Stimulated activated CD4-positive, alpha-beta T cell treated with anti-CD3 and anti-CD28 coated beads, Interleukin-1b, Interleukin-23, amount 100 ng/mL, for 4 hours (primary cell): Measurements from ENCODE around the gene HSPA12B.
A peak's percentile ranks its signal among the peaks of the same experiment; 100 is the strongest.

Experiments used
- DNase-seq, 2 donors: peaks; one replicate each; pipeline ENCODE4 v3.0.0-alpha.2; 2020; ENCODE audit warnings: low read depth in 2 of 2

Gene HSPA12B

DNA sequence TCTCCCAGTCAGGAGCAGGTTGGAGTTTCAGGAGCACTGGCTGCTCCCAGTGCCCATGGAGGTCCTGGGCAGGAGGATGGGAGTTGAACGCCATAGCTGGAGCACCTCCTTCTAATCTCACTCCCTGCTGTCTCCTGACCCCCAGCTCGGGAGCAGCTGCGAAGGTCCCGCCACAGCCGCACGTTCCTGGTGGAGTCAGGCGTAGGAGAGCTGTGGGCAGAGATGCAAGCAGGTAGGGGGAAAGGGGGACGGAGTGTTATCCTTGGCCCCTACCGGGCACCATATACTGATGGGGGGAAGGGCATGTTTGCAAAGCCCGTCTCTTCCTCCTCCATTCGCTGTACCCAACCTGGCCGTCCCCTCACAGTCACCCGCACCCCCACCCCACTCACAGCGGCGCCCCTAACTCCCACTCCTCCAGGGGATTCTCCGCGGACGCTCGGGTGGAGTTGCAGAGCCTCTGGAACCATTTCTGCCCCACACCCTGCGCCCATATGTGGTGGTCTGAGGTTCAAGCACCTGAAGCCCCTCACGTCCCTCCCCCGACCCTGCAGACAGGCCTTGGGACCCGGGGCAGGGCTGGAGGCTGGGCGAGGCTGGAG, 16.7 kb downstream of the HSPA12B start:
- no peak for DNase-seq

DNA sequence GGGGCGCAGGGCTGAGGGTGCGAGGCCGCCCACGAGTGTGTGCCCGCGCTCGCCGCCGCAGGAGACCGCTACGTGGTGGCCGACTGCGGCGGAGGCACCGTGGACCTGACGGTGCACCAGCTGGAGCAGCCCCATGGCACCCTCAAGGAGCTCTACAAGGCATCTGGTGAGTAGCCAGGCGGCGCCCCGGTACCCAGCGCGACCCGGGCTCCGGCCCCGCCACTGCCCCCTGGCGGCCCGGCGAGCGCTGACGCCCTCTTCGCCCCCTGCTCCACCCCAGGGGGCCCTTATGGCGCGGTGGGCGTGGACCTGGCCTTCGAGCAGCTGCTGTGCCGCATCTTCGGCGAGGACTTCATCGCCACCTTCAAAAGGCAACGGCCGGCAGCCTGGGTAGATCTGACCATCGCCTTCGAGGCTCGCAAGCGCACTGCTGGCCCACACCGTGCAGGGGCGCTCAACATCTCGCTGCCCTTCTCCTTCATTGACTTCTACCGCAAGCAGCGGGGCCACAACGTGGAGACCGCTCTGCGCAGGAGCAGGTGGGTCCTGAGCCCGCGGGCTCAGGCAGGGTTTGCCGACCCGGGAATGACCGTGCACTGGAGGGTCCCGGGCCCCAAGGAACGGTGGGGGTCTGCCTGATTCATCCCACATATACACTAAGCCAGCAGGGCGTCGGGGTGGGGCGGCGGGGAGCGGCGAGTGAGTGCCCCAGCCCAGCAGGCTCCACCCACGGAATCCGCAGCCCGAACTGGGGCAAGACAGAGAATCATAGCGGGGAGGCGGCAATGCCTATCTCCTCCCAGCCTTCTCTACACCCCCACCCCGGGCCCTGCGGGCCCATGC, 17.4 kb downstream of the HSPA12B start:
- no peak for DNase-seq

DNA sequence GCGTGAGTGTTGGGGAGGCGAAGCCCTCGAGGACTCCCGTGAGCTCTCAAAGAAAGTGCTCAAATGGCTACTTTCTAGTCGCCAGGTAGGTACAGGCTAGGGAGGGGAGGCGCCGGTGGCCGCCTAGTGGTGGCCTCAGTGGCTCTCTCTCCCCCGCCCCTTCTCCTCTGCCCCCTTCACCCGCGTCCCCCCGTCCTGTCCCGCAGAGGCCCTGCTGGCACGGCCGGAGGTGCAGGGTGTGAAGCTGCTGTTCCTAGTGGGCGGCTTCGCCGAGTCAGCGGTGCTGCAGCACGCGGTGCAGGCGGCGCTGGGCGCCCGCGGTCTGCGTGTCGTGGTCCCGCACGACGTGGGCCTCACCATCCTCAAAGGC, 18.8 kb downstream of the HSPA12B start:
- no peak for DNase-seq

DNA sequence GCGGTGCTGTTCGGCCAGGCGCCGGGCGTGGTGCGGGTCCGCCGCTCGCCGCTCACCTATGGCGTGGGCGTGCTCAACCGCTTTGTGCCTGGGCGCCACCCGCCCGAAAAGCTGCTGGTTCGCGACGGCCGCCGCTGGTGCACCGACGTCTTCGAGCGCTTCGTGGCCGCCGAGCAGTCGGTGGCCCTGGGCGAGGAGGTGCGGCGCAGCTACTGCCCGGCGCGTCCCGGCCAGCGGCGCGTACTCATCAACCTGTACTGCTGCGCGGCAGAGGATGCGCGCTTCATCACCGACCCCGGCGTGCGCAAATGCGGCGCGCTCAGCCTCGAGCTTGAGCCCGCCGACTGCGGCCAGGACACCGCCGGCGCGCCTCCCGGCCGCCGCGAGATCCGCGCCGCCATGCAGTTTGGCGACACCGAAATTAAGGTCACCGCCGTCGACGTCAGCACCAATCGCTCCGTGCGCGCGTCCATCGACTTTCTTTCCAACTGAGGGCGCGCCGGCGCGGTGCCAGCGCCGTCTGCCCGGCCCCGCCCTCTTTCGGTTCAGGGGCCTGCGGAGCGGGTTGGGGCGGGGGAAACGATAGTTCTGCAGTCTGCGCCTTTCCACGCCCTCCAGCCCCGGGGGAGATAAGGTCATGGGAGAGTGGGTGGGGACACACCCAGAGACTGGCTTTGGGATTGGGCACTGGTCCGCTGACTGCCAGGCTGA, 19.3 kb downstream of the HSPA12B start:
- DNase-seq, result peak in 1 of 2 donors; percentile 37

DNA sequence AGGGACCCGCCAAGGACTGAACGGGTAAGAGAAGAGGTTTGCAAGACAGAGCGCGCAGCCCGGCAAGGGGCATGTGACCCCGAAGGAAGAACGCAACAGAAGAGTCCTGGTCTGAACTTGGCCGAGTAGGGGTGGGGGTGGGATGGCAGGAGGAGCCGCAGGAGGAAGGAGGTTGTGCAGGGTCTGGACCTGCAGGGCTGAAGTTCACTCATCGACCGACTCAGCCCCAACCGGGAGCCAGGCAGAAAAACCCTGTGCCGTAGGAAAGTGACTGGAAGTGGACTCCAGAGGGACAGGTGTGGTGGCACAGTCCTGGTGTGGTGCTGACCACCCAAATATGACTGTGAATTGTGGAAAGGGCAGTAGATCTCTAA, 19.9 kb downstream of the HSPA12B start:
- DNase-seq, result no peak

DNA sequence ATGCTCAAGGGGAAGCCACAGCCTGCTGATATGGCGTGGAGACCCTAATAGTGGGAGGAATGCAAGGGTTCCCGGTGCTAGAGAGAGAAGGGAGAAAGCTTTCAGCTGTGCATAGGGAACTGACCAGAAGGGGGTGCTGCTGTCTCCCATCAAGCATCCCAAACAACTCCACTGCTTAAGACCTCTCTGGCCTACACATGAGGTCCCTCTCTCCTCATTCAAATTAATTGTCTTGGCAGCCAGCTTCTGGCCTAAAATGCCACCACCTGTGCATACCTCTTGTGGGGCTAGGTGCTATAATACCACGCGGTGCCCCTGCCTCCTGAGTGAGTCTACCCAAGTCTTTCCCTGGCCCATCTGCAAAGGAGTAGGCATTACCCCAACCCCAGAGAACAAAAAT, 20.6 kb downstream of the HSPA12B start:
- DNase-seq, result peak; percentile 31 to 48

DNA sequence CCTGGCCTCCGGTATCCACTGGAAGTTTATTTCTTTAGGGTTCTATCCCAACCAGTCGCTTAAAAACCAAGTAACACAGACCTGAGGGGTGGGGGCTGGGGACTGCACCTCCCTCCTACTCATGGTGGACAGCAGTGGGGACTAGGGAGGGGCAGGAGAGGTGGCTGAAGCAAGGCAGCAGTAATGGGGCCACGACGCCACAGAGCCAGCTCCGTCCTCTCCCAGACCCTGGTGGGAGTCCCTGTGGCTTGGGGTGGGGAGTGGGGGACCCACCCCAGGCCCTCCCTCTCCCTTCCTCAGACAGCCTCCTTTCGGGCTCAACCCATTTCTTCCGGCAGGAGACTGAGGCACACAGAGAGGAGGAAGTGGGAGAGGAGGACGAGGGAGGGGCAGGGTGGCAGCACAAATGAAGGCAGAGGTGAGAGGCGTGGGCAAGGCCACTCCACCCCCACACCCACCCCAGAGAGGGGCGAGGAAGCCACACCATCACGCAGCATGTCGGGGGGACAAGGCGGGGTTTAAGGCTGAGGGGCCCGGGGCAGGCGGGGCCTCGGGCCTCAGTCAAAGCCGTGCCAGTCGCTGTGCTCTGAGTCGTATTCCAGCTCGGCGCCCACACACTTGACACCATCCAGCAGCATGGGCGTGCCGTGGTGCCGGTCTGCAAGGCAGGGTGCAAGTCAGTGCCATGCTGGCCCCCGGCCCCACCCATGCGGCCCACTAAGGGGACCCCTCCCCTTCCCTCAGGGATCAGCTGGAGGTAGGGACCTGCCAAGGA, 21.2 kb downstream of the HSPA12B start:
- no peak for DNase-seq

DNA sequence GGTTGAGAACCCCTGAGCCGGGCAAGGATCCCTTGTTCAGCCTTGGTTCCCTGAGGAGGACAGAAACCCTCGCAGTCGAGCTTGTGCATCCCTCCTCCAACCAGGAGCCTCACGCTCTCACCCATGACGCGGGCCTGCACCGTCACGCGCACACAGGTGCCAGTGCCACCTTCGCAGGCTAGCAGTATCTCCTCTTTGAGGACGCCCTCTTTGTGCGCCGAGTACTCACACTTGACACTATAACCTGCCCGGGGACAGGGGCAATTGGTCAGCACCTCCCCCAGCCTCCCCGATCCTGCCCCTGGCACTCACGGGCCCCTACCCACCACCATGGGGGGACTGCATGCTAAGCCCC, 21.8 kb downstream of the HSPA12B start:
- DNase-seq, result no peak

DNA sequence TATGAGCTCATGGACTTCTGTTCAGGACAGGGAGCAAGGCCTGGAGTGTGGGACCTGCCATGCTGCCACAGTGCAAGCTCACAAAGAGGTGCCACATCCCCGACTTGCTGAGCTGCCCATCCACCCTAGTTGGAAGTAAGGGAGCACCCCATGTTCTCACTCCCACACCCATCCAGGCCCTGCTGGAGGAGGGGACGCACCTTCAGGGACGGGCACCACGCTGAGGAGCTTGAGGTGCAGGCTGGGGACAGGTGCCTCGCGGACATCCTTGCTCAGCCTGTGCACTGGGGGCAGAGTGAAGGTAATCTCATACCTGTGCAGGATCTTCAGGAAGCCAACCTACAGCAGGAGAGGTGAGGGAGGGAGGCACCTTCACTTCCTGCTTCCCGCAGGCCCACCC, 22.8 kb downstream of the HSPA12B start:
- DNase-seq, result no peak

DNA sequence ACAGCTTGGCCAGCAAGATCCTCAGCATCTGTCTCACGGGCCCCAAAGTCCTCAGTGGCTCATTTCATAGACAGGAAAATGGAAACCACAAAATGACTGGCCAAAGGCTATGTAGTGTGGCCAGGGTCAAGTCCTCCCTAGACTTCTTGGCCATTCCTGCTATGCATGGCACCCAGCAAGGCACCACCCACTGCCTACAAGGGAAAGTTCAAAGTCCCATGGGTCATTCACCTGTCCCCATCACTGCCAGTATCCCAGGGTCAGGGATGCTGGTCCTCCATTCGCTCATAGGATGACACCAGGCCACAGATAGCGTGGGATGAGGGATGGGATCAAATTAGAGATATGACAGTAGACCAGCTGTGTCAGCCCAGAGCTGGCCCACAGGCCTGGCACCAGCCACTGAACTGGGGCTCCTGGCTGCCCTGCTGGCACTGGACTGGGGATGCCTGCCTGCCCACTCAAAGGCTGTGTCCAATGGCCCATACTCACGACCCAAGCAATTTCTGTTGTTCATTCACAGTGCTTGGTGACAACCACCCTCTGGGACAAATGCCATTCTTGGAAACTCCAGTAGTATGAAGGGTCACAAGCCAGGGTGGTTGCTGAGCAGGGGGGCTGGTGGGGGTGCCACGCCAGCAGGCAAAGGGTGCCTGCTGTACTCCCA, 23.5 kb downstream of the HSPA12B start:
- no peak for DNase-seq

DNA sequence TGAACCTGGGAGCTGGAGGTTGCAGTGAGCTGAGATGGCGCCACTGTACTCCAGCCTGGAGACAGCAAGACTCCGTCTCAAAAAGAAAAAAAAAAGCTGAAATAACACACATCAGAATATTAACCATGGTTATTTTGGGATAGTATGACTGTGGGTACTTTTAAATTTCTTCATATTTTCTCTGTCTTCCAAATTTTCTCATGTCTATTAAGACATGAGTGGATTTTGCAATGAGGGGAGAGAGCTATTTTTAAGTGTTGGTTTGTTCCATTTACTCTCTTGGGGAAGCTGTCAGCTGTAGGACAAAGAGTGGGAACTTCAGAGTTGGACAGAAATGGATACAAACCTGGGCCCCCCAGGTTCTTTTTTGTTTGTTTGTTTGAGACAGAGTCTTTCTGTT, 24.8 kb downstream of the HSPA12B start:
- DNase-seq, result no peak

DNA sequence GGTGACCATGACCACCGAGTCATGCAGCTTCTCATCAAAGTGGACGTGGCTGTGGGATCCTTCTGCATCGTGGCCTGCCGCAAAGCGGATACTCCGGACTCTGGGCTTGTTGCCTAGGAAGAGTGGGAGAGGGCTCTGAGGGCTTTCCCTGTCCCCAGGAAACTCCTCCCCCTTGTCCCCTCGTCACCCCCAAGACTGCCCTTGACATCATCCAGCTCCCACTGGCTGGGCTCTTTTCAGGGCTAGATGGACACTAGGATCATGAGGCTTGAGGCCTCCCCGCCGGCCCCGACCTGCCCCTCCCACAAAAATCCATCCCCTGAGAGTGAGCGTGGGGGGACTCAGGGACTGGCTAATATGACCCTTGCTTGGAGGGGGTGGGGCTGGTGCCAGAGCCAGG, 26.1 kb downstream of the HSPA12B start:
- no peak for DNase-seq

DNA sequence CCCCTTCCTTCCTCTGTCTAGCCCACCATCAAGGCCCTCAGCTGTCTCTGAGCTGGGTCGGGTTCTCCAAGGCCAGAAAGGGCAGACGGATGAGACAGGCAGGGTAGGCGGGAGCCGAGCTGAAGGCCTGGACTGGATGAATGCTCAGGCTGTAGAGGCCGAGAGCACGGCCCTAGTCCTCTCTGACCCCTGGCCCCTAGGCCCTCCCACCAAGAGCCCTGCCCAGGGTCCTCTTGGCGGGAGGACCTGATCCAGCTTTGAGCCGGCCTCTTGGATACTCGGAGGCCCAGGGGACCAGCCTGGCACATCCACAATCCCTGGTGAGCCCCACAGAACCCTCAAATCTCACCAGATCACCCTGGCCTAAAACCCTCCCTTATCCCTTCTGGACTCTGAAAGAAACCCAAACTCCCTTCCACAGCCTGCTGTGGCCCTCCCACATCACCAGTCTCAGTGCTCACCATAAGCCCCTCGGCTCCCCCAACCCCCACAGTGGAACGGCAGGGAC, 26.9 kb downstream of the HSPA12B start:
- no peak for DNase-seq

DNA sequence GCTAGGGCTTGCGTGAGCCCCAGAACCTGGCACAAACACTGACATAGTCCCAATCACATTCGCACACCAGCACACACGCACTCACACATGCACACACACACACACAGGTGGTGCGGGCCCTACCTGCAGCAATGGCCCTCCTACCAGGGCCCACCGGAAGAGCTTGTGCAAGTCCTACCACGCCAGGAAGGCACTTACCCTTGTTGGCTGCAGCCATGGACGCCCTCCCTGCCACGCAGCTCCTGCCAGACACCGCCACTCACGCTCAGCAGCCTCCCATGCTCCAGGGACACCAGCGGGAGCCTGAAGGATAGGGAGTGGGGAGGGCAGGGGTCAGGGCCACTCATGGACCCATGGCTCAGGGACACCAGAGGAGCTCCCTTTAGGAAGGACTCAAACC, 27.4 kb downstream of the HSPA12B start:
- no peak for DNase-seq

DNA sequence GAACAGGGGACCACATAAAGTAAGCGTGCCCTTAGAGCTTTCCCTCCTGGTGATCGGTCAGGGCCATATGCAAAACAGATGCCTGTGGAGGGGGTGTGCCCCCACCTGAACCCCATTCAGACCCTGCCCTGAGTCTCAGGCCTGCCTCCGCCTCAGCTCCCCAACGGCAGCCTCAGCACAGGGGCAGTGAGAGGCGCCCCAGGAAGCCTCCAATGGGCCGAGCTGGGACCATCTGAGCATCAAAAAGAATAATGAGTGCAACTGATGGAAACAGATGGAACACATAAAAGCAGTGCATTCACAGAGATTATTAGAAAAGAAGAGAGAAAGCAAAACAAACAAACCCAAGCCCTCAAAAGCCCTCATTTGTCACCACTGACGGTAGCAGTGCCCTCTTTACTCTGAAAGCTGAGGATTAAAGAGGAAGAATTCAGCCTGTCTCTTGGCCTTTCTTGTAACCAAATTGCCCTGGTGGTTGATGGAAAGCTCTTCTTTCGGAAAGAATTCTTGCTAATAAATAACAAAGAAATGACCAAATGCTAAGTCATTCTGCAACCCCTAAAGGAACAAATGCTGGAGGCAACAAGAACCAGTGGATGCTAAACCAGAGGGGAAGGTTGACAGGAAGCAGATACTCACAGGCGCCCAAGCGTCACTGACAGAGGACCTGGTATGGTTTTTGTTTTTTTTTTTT, 28.3 kb downstream of the HSPA12B start:
- no peak for DNase-seq

DNA sequence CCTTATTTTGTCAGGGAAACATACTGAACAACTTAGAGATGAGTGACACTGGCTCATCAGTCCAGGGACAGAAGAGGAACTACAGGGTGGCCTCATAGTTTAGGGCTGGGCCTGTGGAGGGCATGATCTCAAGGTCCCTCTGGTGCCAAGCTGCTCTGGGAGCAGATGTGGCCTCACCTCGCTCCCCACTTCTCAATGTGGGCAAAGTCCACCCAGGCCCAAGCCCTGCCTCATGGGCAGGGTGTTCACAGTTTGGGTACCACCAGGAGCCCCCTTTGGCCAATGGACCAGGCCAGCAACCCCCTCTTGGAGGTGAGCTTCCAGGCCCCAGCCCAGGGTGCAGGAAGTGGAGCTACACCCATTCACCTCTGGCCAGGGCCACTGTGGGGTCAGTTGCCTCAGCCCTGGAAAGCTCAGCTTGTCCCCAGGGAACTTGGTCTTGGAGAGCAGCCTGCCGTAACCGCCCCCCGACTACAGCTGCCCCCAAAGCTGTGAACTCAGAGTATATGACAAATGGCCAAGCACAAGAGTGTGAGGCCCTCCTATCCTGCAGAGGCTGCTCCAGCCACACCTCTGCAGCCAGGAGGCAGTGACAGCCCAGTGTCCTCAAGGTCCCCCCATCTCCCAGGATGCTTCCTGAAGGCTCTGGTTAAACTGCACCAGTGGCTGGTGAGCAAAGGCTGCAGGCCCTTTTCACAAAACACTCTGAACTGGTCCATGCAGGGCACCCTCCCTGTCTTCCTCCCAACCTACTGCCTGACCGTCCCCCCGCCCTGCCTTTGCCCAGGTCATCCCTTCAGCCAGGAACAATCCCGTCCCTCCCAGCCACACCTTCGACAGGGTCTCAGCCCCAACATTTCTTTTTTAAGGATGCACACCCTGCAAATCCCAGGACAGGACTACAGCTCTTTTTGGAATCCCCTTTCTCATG, 31.5 kb downstream of the HSPA12B start:
- DNase-seq, result no peak

DNA sequence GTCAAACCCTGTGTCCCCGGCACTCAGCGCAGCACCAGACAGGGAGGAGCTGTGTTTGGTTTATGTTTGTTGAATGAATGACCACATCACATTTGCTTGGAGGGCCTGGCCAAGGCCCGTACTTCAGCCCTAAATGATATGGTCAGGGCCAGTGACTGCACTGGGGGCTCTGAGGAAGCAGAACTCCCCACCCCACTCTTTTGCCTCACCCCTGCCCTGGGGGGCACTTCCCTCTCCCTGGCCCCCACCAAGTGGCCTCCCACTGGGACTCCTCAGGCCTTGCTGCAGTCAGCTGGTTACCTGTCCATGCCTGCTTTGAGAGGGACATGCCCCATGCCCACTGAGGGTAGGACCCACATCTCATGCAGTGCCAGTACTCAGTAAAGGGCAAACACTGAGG, 32.2 kb downstream of the HSPA12B start:
- no peak for DNase-seq

DNA sequence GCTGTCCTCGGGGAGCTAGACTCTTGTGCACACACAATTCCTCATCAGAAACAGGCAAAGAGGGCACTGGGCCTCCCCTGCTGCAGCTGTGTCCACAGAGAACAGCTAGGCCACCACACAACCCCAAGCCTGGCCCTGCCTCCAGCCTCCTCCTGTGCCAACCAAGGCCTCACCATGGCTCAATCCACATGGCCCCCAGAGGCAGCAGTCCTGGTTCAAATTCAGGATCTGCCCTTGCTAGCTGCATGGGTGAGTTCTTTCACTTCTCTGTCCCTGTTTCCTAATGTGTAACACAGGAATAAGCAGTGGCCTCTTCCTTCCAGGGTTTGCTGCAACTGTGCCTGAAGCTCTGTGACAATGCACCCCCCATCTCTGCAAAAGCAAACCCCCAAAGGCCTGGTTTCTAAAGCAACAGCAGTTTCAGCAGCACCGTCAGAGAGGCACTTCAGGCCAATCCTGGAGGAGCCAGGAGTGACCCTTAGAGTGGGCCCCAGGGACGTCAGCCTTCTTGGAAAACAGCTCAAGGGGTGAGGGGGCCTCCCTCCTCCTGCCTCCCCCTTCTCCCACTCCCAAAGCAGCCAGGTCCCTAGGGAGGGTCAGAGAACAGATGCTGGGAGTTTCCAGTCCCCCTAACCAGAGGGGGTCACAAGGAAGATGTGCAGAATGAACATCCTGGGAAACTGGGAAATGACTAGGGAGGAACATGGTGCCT, 32.8 kb downstream of the HSPA12B start:
- DNase-seq, result no peak

DNA sequence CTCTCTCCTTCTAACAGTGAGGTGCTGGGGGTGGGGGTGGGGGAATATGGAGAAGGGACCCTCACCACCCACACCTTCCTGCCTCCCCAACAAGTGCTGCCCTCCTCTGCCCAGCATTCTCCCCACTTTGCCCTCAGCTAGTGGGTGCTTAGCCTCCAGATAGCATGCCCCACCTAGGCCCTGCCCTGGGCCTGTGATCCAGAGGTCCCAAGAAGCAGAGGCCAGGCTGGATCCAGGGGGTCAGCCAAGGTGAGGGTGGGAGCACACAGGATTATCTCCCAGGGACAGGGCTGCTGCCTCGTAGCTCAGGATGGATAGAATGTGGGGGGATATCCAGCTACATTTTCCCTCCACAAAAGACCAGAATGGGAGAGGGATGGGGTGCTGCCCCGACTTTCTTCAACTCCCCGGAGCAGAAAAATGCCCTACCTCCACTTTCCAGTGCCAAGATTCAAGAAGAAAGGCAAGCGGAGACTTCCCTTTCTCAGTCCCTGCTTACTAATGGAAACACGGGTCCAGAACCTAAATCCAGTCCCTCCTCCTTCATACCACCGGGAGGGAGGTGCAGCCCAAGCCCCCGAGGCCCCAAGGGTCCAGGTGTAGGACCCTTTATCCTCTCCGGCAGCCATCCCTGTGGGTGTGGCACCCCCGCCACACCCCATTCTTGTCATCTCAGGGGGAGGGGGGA, 34.1 kb downstream of the HSPA12B start:
- no peak for DNase-seq
